ENCODE measurements around the gene TCEA2.

GRCh38 chr20:64055893-64056638 lies 6.9 kb upstream of the TCEA2 start:
- no peak for TF ChIP-seq POLR2A (IDR thresholded peaks at IDR 0.05; ENCODE audit: low read length)
- TF ChIP-seq GATA1 (IDR thresholded peaks at IDR 0.05; ENCODE audit: low read depth, low read length), result no peak

Measured in erythroblast (primary cell).